LNCaP clone FGC (cell line): Measurements from ENCODE around the gene SLC18A2.
A peak's percentile ranks its signal among the peaks of the same experiment; 100 is the strongest.
"Not testable (repeated sequence)": the region's sequence is repeated elsewhere in the genome, so short reads cannot be mapped to it uniquely, and the experiment has no call there.

Experiments used
- DNase-seq: peaks from one replicate; pipeline ENCODE4 v3.0.0-alpha.2; 2011; ENCODE audit warnings: low read depth
- H3K4me3 ChIP-seq: 2 replicates; pipeline ENCODE4 v1.5.1; 2011; ENCODE audit warnings: mild to moderate bottlenecking, low read depth, low read length, control low read depth
- CTCF ChIP-seq: IDR thresholded peaks from 2 replicates; pipeline ENCODE4 v1.5.1; 2012; ENCODE audit warnings: mild to moderate bottlenecking; ENCODE audit not compliant: control insufficient read depth, insufficient read depth; ENCODE audit errors: extremely low read depth

Gene SLC18A2

GRCh38 chr10:117228210-117228609 is 12.7 kb upstream of the SLC18A2 start:
- H3K4me3 ChIP-seq, result no peak overlapping the region
- no peak for TF ChIP-seq CTCF

GRCh38 chr10:117230107-117230506 is 10.8 kb upstream of the SLC18A2 start:
- H3K4me3 ChIP-seq, DNase-seq: not testable (repeated sequence)

More at GRCh38 chr10:117228210-117228609, 12.7 kb upstream of the SLC18A2 start:
- no peak for DNase-seq

- H3K4me3 ChIP-seq, result no peak overlapping the region
- DNase-seq, result no peak
- no peak for TF ChIP-seq CTCF
These were observed 3.4 kb upstream of the SLC18A2 start for GRCh38 chr10:117237401-117237991.

GRCh38 chr10:117239051-117239450 is 1.9 kb upstream of the SLC18A2 start:
- TF ChIP-seq CTCF, result no peak
- no peak for DNase-seq
- no peak overlapping the region for H3K4me3 ChIP-seq

- DNase-seq, result no peak
- no peak for TF ChIP-seq CTCF
- H3K4me3 ChIP-seq, result no peak overlapping the region
These were observed 943 bp upstream of the SLC18A2 start for GRCh38 chr10:117239721-117240620.

GRCh38 chr10:117241541-117242462 is 888 bp downstream of the SLC18A2 start:
- no peak for TF ChIP-seq CTCF
- DNase-seq, result no peak
- H3K4me3 ChIP-seq, result peak overlapping the region; percentile 32

GRCh38 chr10:117242463-117242832 is 1.5 kb downstream of the SLC18A2 start:
- no peak for TF ChIP-seq CTCF
- no peak for DNase-seq
- no peak overlapping the region for H3K4me3 ChIP-seq
